H9 (cell line): Measurements from ENCODE around the gene SDR9C7. TPM values are rescaled to one million over a fixed set of nuclear protein-coding genes. Genes with fewer than 3 reads are reported as not detected.
"Not testable (repeated sequence)": the region's sequence is repeated elsewhere in the genome, so short reads cannot be mapped to it uniquely, and the experiment has no call there.

Experiments
- DNase-seq: peaks from one replicate; pipeline ENCODE4 v3.0.0-alpha.2; 2017
- H2AFZ ChIP-seq: one replicate; pipeline ENCODE4 v1.6.1; 2013; ENCODE audit warnings: mild to moderate bottlenecking, low read length, control low read depth, moderate library complexity
- H2AK5ac ChIP-seq: 2 replicates; pipeline ENCODE4 v1.6.1; 2013; ENCODE audit warnings: low read length, control low read depth, mixed read lengths; ENCODE audit not compliant: insufficient read length
- H2BK120ac ChIP-seq: one replicate; pipeline ENCODE4 v1.6.1; 2013; ENCODE audit warnings: low read depth, mild to moderate bottlenecking, low read length, control low read depth, inconsistent platforms; ENCODE audit not compliant: poor library complexity, severe bottlenecking
- H2BK12ac ChIP-seq: 2 replicates; pipeline ENCODE4 v1.6.1; 2013; ENCODE audit warnings: low read length, control low read depth, mixed read lengths, low read depth; ENCODE audit not compliant: insufficient read length
- H2BK15ac ChIP-seq: 2 replicates; pipeline ENCODE4 v1.6.1; 2013; ENCODE audit warnings: low read depth, low read length, control low read depth
- H2BK20ac ChIP-seq: one replicate; pipeline ENCODE4 v1.6.1; 2013; ENCODE audit warnings: low read depth, mild to moderate bottlenecking, low read length, control low read depth, inconsistent platforms; ENCODE audit not compliant: poor library complexity, severe bottlenecking
- H2BK5ac ChIP-seq: 2 replicates; pipeline ENCODE4 v1.6.1; 2013; ENCODE audit warnings: low read length, control low read depth, mixed read lengths; ENCODE audit not compliant: insufficient read length
- H3K14ac ChIP-seq: 2 replicates; pipeline ENCODE4 v1.6.1; 2013; ENCODE audit warnings: low read length, control low read depth; ENCODE audit not compliant: insufficient read depth
- H3K18ac ChIP-seq: 2 replicates; pipeline ENCODE4 v1.6.1; 2013; ENCODE audit warnings: low read depth, mild to moderate bottlenecking, mixed read lengths, low read length, control low read depth; ENCODE audit not compliant: insufficient read length
- H3K23ac ChIP-seq: 2 replicates; pipeline ENCODE4 v1.6.1; 2013; ENCODE audit warnings: low read length, control low read depth, mixed read lengths, low read depth; ENCODE audit not compliant: insufficient read length
- H3K23me2 ChIP-seq: 2 replicates; pipeline ENCODE4 v1.6.1; 2013; ENCODE audit warnings: low read depth, mild to moderate bottlenecking, mixed read lengths, low read length, control low read depth; ENCODE audit not compliant: insufficient read length, poor library complexity, severe bottlenecking
- H3K27ac ChIP-seq: 2 replicates; pipeline ENCODE4 v1.5.1; 2013; ENCODE audit warnings: low read length, control low read depth, mixed read lengths, low read depth; ENCODE audit not compliant: insufficient read length
- H3K27me3 ChIP-seq: 2 replicates; pipeline ENCODE4 v1.6.1; 2013; ENCODE audit warnings: low read length, control low read depth, inconsistent platforms; ENCODE audit not compliant: insufficient read depth
- H3K4ac ChIP-seq: 2 replicates; pipeline ENCODE4 v1.6.1; 2013; ENCODE audit warnings: low read depth, mild to moderate bottlenecking, control low read depth, inconsistent platforms, low read length, moderate library complexity
- H3K4me1 ChIP-seq: 2 replicates; pipeline ENCODE4 v1.6.1; 2013; ENCODE audit warnings: low read length, control low read depth, inconsistent platforms; ENCODE audit not compliant: insufficient read depth
- H3K4me2 ChIP-seq: 2 replicates; pipeline ENCODE4 v1.6.1; 2013; ENCODE audit warnings: low read length, control low read depth, mixed read lengths; ENCODE audit not compliant: insufficient read length, insufficient read depth
- H3K56ac ChIP-seq: 2 replicates; pipeline ENCODE4 v1.6.1; 2013; ENCODE audit warnings: low read depth, mild to moderate bottlenecking, mixed read lengths, low read length, control low read depth; ENCODE audit not compliant: insufficient read length
- H3K79me1 ChIP-seq: 2 replicates; pipeline ENCODE4 v1.6.1; 2013; ENCODE audit warnings: low read depth, mild to moderate bottlenecking, moderate library complexity, low read length, control low read depth, inconsistent platforms; ENCODE audit not compliant: insufficient read depth, poor library complexity, severe bottlenecking
- H3K79me2 ChIP-seq: 2 replicates; pipeline ENCODE4 v1.6.1; 2013; ENCODE audit warnings: low read length, control low read depth, inconsistent platforms; ENCODE audit not compliant: insufficient read depth
- H3K9ac ChIP-seq: 2 replicates; pipeline ENCODE4 v1.6.1; 2013; ENCODE audit warnings: low read length, control low read depth, mixed read lengths; ENCODE audit not compliant: insufficient read length; ENCODE audit errors: extremely low read depth
- H3K9me3 ChIP-seq: one replicate; pipeline ENCODE4 v1.6.1; 2013; ENCODE audit warnings: low read depth, low read length, inconsistent platforms; ENCODE audit not compliant: control insufficient read depth
- H3T11ph ChIP-seq: one replicate; pipeline ENCODE4 v1.6.1; 2013; ENCODE audit warnings: mild to moderate bottlenecking, low read length, control low read depth, inconsistent platforms
- H4K20me1 ChIP-seq: one replicate; pipeline ENCODE4 v1.6.1; 2013; ENCODE audit not compliant: control insufficient read depth, insufficient read length, insufficient read depth
- H4K5ac ChIP-seq: 2 replicates; pipeline ENCODE4 v1.6.1; 2013; ENCODE audit warnings: low read depth, mild to moderate bottlenecking, mixed read lengths, low read length, control low read depth; ENCODE audit not compliant: insufficient read length
- H4K8ac ChIP-seq: replicated peaks from 2 replicates; pipeline ENCODE4 v1.6.1; 2013; ENCODE audit warnings: low read length, control low read depth, mixed read lengths, low read depth; ENCODE audit not compliant: insufficient read length
- H4K91ac ChIP-seq: 2 replicates; pipeline ENCODE4 v1.6.1; 2013; ENCODE audit warnings: low read depth, mild to moderate bottlenecking, moderate library complexity, mixed read lengths, low read length, control low read depth; ENCODE audit not compliant: insufficient read length
- H3K27ac Mint-ChIP-seq, 3 experiments: 2 replicates in 2 of 3; 3 replicates in 1 of 3; pipeline ENCODE4 v1.8.0; 2020 to 2021; ENCODE audit warnings: mixed read lengths in 3 of 3, mild to moderate bottlenecking in 1 of 3, moderate library complexity in 1 of 3
- H3K27me3 Mint-ChIP-seq: 2 replicates; pipeline ENCODE4 v1.8.0; 2021; ENCODE audit warnings: low read depth, mild to moderate bottlenecking, moderate library complexity, mixed read lengths
- H3K36me3 Mint-ChIP-seq, 3 experiments: 2 replicates in 2 of 3; 3 replicates in 1 of 3; pipeline ENCODE4 v1.8.0; 2020 to 2021; ENCODE audit warnings: low read depth in 3 of 3, mixed read lengths in 3 of 3; ENCODE audit not compliant: insufficient read depth in 1 of 3
- H3K4me1 Mint-ChIP-seq, 2 experiments: 2 replicates each; pipeline ENCODE4 v1.8.0; 2020; ENCODE audit warnings: mixed read lengths in 2 of 2
- H3K4me3 Mint-ChIP-seq, 2 experiments: 2 replicates in 1 of 2; 3 replicates in 1 of 2; pipeline ENCODE4 v1.8.0; 2020 to 2021; ENCODE audit warnings: mild to moderate bottlenecking in 2 of 2, mixed read lengths in 2 of 2, moderate library complexity in 1 of 2
- H3K9me3 Mint-ChIP-seq, 2 experiments: 2 replicates in 1 of 2; 3 replicates in 1 of 2; pipeline ENCODE4 v1.8.0; 2020; ENCODE audit warnings: mild to moderate bottlenecking in 2 of 2, mixed read lengths in 2 of 2, moderate library complexity in 1 of 2
- WGBS: extraction: QIAGEN DNeasy Blood & Tissue Kit; methylation state at CpG from one replicate; pipeline ENCODE4 v1.1.7; 2013; ENCODE audit warnings: missing lambda C conversion rate, low lambda C conversion rate, mixed read lengths; ENCODE audit not compliant: insufficient read length; ENCODE audit errors: extremely low coverage; 5-methylcytosine and 5-hydroxymethylcytosine counted together
- total RNA-seq: library from RNA; stranded (reverse); gene quantifications from 2 replicates; pipeline ENCODE4 v1.2.1, GENCODE V29; 2021

The SDR9C7 gene
- total RNA-seq, 1 experiment from 2014 or later: not detected

GRCh38 chr12:56963557-56963956 lies 29.3 kb upstream of the SDR9C7 start:
- not testable (repeated sequence) for H2BK120ac ChIP-seq, H3K4me2 ChIP-seq, H2BK12ac ChIP-seq, H3K27me3 ChIP-seq, H2AFZ ChIP-seq, H4K8ac ChIP-seq, H3K4me3 Mint-ChIP-seq, H3K9ac ChIP-seq, H3K27ac Mint-ChIP-seq, H3K18ac ChIP-seq, H4K20me1 ChIP-seq, H3T11ph ChIP-seq, H2BK15ac ChIP-seq, H3K79me1 ChIP-seq, H3K4ac ChIP-seq, H2AK5ac ChIP-seq, H3K14ac ChIP-seq, H2BK20ac ChIP-seq, H3K9me3 ChIP-seq, H3K4me1 ChIP-seq, H4K91ac ChIP-seq, H3K23me2 ChIP-seq, H3K4me1 Mint-ChIP-seq, H3K27ac ChIP-seq, H4K5ac ChIP-seq, H3K79me2 ChIP-seq, H2BK5ac ChIP-seq, H3K23ac ChIP-seq, H3K56ac ChIP-seq, DNase-seq
- no CpG with 5 or more reads among the region's 27 CpGs for WGBS
- peaks cover 5 to 16% (median 7%) of the 10 kb centered on the region in 3 experiments; a peak in 5 of 7 replicates for H3K36me3 Mint-ChIP-seq
- H3K9me3 Mint-ChIP-seq: peaks cover 60 to 68% of the 10 kb centered on the region in 2 experiments
- H3K27me3 Mint-ChIP-seq: peaks cover 23% of the 10 kb centered on the region

GRCh38 chr12:56962247-56962646 lies 28.0 kb upstream of the SDR9C7 start:
- H4K91ac ChIP-seq, H2BK12ac ChIP-seq, H2BK15ac ChIP-seq, H2BK120ac ChIP-seq, H4K20me1 ChIP-seq, H3K27ac ChIP-seq, H3K27me3 ChIP-seq, H2BK5ac ChIP-seq, DNase-seq, H3K18ac ChIP-seq, H2AK5ac ChIP-seq, H3K79me2 ChIP-seq, H3K14ac ChIP-seq, H3K4me3 Mint-ChIP-seq, H3K4me2 ChIP-seq, H3T11ph ChIP-seq, H3K4ac ChIP-seq, H2BK20ac ChIP-seq, H4K8ac ChIP-seq, H3K56ac ChIP-seq, H3K4me1 Mint-ChIP-seq, H3K79me1 ChIP-seq, H3K23ac ChIP-seq, H3K4me1 ChIP-seq, H3K9ac ChIP-seq, H3K23me2 ChIP-seq, H4K5ac ChIP-seq, H3K27ac Mint-ChIP-seq, H2AFZ ChIP-seq: not testable (repeated sequence)
- no CpG with 5 or more reads among the region's 4 CpGs for WGBS
- Mint-ChIP-seq H3K9me3 (peaks cover 64 to 77% of the 10 kb centered on the region in 2 experiments), H3K27me3 (peaks cover 25% of the 10 kb centered on the region), H3K36me3 (peaks cover 5 to 16% (median 7%) of the 10 kb centered on the region in 3 experiments; a peak in 5 of 7 replicates)
- peaks cover 12% of the 10 kb centered on the region for H3K9me3 ChIP-seq
